ENCODE results near the gene DESI1. TPM values are rescaled to one million over a fixed set of nuclear protein-coding genes. Genes with fewer than 3 reads are reported as not detected.

DESI1 gene
- total RNA-seq, 1 donor = 20.8 TPM

DNA sequence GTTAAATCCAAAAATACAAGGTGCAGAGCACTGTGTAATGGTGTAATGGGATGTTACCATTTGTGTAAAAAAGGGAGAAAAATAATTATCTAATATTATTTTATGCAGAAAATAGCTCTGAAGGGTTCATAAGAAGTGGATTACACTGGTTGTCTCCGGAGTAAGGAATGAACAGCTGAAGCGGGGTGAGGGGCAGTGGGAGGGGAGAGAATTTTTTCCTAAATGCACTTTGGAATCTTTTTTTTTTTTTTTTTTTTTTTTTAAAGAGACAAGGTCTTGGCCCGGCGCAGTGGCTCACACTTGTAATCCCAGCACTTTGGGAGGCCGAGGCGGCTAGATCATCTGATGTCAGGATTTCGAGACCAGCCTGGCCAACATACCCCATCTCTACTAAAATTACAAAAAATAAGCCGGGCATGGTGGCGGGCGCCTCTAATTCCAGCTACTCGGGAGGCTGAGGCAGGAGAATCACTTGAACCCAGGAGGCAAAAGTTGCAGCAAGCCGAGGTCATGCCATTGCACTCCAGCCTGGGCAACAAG lies 69.8 kb downstream of the DESI1 start:
- no peak for DNase-seq (ENCODE audit: low read depth)
- TF ChIP-seq, protein P1, sequence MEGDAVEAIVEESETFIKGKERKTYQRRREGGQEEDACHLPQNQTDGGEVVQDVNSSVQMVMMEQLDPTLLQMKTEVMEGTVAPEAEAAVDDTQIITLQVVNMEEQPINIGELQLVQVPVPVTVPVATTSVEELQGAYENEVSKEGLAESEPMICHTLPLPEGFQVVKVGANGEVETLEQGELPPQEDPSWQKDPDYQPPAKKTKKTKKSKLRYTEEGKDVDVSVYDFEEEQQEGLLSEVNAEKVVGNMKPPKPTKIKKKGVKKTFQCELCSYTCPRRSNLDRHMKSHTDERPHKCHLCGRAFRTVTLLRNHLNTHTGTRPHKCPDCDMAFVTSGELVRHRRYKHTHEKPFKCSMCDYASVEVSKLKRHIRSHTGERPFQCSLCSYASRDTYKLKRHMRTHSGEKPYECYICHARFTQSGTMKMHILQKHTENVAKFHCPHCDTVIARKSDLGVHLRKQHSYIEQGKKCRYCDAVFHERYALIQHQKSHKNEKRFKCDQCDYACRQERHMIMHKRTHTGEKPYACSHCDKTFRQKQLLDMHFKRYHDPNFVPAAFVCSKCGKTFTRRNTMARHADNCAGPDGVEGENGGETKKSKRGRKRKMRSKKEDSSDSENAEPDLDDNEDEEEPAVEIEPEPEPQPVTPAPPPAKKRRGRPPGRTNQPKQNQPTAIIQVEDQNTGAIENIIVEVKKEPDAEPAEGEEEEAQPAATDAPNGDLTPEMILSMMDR (IDR thresholded peaks at IDR 0.05; ENCODE audit: insufficient read depth, low read length) = no peak
- H3K4me3 ChIP-seq (ENCODE audit: low read depth, low read length) = no peak overlapping the region

DNA sequence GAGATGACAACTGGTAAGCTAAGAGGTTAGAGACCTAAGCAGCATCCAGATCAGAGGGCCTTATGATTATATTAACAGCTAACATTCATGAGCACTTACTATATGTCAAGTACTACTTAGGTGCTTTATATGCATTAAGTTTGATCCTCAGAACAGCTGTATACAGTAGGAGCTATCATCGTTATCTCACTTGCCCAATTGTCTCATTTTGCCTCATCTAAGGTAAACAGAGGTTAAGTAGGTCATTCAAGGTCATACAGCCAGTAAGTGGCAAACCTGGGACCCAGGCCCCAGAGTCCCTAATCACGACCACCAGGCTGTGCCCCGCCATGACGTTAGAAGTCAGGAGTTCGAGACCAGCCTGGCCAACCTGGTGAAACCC lies 72.0 kb downstream of the DESI1 start:
- TF ChIP-seq, protein P1 (IDR thresholded peaks at IDR 0.05; ENCODE audit: insufficient read depth, low read length) = no peak
- DNase-seq (ENCODE audit: low read depth) = no peak
- no peak overlapping the region for H3K4me3 ChIP-seq (ENCODE audit: low read depth, low read length)

Small RNAs within 50 kb of the gene (small RNA-seq; reads per million reads assigned to genes)
- gene RF00019 = not detected

Other genes with a start within 250 kb of the DESI1 start
- gene TEF, start 239.1 kb downstream of the DESI1 start, total RNA-seq (ENCODE audit: low replicate concordance) = 14.8 and 17.4 TPM in 2 replicates
- gene TOB2, start 174.2 kb downstream of the DESI1 start, total RNA-seq (ENCODE audit: low replicate concordance) = 25.4 and 40.1 TPM in 2 replicates
- 34.6 and 35.7 TPM in 2 replicates for gene PHF5A, start 152.4 kb downstream of the DESI1 start, total RNA-seq (ENCODE audit: low replicate concordance)
- 42.2 and 45.9 TPM in 2 replicates for gene ACO2, start 151.9 kb downstream of the DESI1 start, total RNA-seq (ENCODE audit: low replicate concordance)
- 18.7 and 27.7 TPM in 2 replicates for gene POLR3H, start 76.6 kb downstream of the DESI1 start, total RNA-seq (ENCODE audit: low replicate concordance)
- 3.3 and 3.8 TPM in 2 replicates for gene CSDC2, start 60.0 kb downstream of the DESI1 start, total RNA-seq (ENCODE audit: low replicate concordance)
- 29.0 and 37.9 TPM in 2 replicates for gene PMM1, start 31.2 kb downstream of the DESI1 start, total RNA-seq (ENCODE audit: low replicate concordance)
- 214 and 276 TPM in 2 replicates for gene XRCC6, start 252 bp upstream of the DESI1 start, total RNA-seq (ENCODE audit: low replicate concordance)
- 15.4 and 82.5 TPM in 2 replicates for gene SNU13, start 67.8 kb upstream of the DESI1 start, total RNA-seq (ENCODE audit: low replicate concordance)
- 0.27 TPM in 1 of 2 replicates, not detected in the other for gene MEI1, start 78.5 kb upstream of the DESI1 start, total RNA-seq (ENCODE audit: low replicate concordance)
- 5.7 and 8.1 TPM in 2 replicates for gene CCDC134, start 179.6 kb upstream of the DESI1 start, total RNA-seq (ENCODE audit: low replicate concordance)
- gene SREBF2, start 212.1 kb upstream of the DESI1 start, total RNA-seq (ENCODE audit: low replicate concordance) = 52.8 and 112 TPM in 2 replicates